Measurements from ENCODE around the gene ZNF345.

ZNF345 gene

DNA sequence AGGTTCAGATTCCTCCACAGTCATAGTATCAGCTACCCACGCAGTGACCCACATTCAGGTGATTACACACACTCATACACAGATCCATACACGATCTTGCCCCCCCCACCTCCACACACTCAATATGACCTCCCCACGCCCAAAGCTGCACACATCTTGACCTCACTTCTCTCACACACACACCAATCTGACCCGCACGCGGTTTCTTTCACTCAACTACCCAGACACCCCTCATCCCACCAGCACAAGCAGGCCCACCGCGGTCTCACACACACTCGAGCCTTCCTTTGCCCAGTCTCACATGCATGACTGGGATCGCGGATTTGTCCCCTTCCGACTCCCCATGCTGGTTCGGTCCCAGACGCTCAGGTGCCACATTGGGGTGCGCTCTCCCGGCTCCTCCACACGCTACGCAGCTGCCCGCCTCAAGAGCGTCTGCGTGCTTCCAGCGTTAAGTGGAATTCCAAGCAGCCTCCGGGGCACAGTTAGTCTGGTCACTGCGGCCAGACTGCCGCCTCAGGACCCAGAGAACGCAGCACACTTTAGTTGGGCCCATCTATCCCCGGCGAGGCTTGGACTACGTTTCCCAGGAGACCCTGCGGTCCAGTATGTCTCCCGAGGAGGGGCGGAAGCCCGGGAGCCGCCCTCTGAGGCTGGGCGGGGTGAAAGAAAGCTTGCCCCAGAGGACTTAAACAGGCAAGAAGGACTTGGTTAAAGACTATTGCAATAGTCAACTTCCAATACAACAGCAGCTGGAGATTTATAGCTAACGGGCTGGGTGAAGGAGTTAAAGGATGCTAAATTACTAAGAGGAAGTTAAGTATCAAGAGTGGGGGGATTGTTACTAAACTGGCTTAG lies 746 bp upstream of the ZNF345 start:
- Mint-ChIP-seq H3K4me3 (no peak overlapping the region), H3K4me1 (peaks cover 5% of the 10 kb centered on the region), H3K9me3 (peaks cover 21% of the 10 kb centered on the region), H3K27me3 (ENCODE audit: low read depth, poor library complexity) (no peaks in the 10 kb centered on the region), H3K27ac (no peak overlapping the region), H3K36me3 (ENCODE audit: low read depth) (peaks cover 38% of the 10 kb centered on the region)
- TF ChIP-seq, protein P1, sequence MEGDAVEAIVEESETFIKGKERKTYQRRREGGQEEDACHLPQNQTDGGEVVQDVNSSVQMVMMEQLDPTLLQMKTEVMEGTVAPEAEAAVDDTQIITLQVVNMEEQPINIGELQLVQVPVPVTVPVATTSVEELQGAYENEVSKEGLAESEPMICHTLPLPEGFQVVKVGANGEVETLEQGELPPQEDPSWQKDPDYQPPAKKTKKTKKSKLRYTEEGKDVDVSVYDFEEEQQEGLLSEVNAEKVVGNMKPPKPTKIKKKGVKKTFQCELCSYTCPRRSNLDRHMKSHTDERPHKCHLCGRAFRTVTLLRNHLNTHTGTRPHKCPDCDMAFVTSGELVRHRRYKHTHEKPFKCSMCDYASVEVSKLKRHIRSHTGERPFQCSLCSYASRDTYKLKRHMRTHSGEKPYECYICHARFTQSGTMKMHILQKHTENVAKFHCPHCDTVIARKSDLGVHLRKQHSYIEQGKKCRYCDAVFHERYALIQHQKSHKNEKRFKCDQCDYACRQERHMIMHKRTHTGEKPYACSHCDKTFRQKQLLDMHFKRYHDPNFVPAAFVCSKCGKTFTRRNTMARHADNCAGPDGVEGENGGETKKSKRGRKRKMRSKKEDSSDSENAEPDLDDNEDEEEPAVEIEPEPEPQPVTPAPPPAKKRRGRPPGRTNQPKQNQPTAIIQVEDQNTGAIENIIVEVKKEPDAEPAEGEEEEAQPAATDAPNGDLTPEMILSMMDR (IDR thresholded peaks at IDR 0.05): no peak
- DNase-seq: peak; percentile 87

DNA sequence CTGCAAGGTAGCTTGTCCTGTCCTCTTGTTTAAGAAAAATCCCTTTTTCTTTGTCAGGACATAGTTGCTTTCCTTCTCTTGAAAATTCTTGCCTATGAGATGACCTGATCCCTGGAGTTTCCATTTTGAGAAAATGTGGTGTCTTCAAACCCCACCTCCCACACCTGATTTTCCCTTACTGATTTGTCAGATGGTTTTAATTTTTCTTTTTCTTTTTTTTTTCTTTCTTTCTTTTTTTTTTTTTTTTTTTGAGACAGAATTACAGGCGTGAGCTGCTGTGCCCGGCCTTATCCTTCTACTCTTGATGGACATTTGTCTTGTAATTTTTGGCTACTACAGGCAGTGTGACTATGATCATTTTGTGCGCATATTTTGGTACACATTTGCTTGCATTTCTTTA lies 1.2 kb downstream of the ZNF345 start:
- Mint-ChIP-seq H3K27me3 (ENCODE audit: low read depth, poor library complexity) (no peaks in the 10 kb centered on the region), H3K4me1 (peaks cover 5% of the 10 kb centered on the region), H3K4me3 (no peak overlapping the region), H3K9me3 (peaks cover 1% of the 10 kb centered on the region), H3K36me3 (ENCODE audit: low read depth) (peaks cover 18% of the 10 kb centered on the region), H3K27ac (no peak overlapping the region)
- TF ChIP-seq, protein P1 (IDR thresholded peaks at IDR 0.05): no peak
- DNase-seq: no peak

DNA sequence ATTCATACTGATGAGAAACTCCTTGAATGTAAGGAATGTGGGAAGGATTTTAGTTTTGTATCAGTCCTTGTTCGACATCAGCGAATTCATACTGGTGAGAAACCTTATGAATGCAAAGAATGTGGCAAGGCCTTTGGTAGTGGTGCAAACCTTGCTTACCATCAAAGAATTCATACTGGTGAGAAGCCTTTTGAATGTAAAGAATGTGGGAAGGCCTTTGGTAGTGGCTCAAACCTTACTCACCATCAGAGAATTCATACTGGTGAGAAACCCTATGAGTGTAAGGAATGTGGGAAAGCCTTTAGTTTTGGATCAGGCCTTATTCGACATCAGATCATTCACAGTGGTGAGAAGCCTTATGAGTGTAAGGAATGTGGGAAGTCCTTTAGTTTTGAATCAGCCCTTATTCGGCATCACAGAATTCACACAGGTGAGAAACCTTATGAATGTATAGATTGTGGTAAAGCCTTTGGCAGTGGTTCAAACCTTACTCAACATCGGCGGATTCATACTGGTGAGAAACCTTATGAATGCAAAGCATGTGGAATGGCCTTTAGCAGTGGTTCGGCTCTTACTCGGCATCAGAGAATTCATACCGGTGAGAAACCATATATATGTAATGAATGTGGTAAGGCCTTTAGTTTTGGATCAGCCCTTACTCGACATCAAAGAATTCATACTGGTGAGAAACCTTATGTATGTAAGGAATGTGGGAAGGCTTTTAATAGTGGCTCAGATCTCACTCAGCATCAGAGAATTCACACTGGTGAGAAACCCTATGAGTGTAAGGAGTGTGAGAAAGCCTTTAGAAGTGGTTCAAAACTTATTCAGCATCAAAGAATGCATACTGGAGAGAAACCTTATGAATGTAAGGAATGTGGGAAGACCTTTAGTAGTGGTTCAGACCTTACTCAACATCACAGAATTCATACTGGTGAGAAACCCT lies 26.6 kb downstream of the ZNF345 start:
- TF ChIP-seq, protein P1 (IDR thresholded peaks at IDR 0.05): no peak
- DNase-seq: no peak
- Mint-ChIP-seq H3K4me3 (no peak overlapping the region), H3K9me3 (peaks cover 90% of the 10 kb centered on the region), H3K36me3 (ENCODE audit: low read depth) (peaks cover 83% of the 10 kb centered on the region), H3K4me1 (no peaks in the 10 kb centered on the region), H3K27ac (no peak overlapping the region), H3K27me3 (ENCODE audit: low read depth, poor library complexity) (no peaks in the 10 kb centered on the region)

DNA sequence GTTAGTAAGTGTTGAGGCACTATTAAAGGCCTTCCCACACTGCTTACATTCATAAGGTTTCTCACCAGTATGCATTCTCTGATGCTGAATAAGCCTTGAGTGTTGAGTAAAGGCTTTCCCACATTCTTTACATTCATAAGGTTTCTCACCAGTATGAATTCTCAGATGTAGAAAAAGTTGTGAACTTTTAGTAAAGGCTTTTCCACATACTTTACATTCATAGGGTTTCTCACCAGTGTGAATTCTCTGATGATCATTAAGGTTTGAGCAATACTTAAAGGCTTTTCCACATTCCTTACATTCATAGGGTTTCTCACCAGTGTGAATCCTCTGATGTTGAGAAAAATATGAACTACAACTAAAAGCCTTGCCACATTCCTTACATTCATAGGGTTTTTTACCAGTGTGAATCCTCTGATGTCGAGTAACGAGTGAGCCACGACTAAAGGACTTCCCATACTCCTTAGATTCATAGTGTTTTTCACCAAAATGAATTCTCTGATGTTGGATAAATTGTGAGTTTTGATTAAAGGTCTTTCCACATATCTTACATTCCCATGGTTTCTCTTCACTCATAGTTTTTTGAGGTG lies 41.2 kb downstream of the ZNF345 start:
- H3K4me1 Mint-ChIP-seq: no peaks in the 10 kb centered on the region
- peaks cover 100% of the 10 kb centered on the region for H3K36me3 Mint-ChIP-seq (ENCODE audit: low read depth)
- TF ChIP-seq, protein P1 (IDR thresholded peaks at IDR 0.05): no peak
- H3K9me3 Mint-ChIP-seq: peaks cover 99% of the 10 kb centered on the region
- H3K4me3 Mint-ChIP-seq: no peak overlapping the region
- peaks cover 5% of the 10 kb centered on the region for H3K27me3 Mint-ChIP-seq (ENCODE audit: low read depth, poor library complexity)
- no peak overlapping the region for H3K27ac Mint-ChIP-seq
- no peak for DNase-seq

DNA sequence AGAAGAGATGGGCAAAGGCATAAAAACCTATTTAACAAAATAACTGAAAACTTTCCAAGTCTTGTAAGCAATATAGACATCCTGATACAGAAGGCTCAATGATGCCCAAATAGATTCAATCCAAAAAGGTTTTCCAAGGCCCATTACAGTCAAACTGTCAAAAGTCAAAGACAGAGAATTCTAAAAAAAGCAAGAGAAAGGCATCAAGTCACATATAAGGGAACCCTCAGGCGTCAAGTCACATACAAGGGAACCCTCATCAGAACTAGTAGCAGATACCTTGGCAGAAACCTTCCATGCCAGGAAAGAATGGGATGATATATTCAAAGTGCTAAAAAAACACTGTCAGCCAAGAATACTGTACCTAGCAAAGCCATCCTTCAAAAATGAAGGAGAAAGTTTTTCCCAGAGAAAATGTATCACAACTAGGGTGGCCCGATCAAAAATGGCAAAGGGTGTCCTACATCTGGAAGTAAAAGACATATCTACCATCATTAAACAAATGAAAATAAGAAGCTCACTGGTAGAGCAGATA lies 44.2 kb downstream of the ZNF345 start:
- Mint-ChIP-seq H3K27me3 (ENCODE audit: low read depth, poor library complexity) (peaks cover 5% of the 10 kb centered on the region), H3K9me3 (peaks cover 97% of the 10 kb centered on the region), H3K27ac (no peak overlapping the region), H3K4me1 (no peaks in the 10 kb centered on the region), H3K4me3 (no peak overlapping the region), H3K36me3 (ENCODE audit: low read depth) (peaks cover 100% of the 10 kb centered on the region)
- DNase-seq: no peak
- TF ChIP-seq, protein P1 (IDR thresholded peaks at IDR 0.05): no peak
